ENCODE results near the gene CD300A. TPM values are rescaled to one million over a fixed set of nuclear protein-coding genes. Genes with fewer than 3 reads are reported as not detected.

Gene CD300A
- polyA plus RNA-seq, 1 donor (not counting 4 experiments of a cell fraction or from before 2014, with no cell fraction given), result 0.07 TPM

DNA sequence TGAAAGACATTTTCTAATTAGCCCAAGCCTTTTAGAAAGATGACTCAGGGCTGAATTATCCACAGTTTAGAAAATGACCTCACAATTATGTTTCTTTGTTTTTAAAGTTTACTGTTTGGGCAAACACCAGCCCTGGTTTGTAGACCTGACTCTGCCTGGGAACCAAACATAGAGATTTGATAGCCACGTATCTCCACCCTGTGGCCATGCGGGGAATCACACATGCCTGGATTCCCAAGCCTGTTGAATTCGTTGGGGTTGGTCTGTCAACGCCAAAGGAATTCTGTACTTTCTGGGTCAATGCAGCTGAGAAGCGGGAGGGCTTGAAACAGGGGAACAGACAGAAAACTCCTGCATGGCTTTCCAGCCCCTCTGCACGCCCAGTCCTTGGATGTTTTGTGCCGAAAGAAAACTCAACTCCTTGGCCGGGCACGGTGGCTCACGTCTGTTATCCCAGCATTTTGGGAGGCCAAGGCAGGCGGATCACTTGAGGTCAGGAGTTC, 26.9 kb downstream of the CD300A start:
- H3K36me3 ChIP-seq (ENCODE audit: control insufficient read depth in 2 of 2, extremely low read depth in 1 of 2, insufficient read depth in 2 of 2, low read length in 2 of 2), result no peaks in the 10 kb centered on the region
- H4K20me1 ChIP-seq (ENCODE audit: control insufficient read depth, extremely low read depth, insufficient read depth, low read length), result no peaks in the 10 kb centered on the region
- H3K9ac ChIP-seq (ENCODE audit: control insufficient read depth, extremely low read depth, insufficient read depth, low read length), result no peak overlapping the region
- H3K4me2 ChIP-seq (ENCODE audit: control insufficient read depth, extremely low read depth, insufficient read depth, low read depth, low read length), result no peak overlapping the region
- dilution Hi-C loops (cut with MboI; ENCODE audit: extremely low pct_ligation_motif_present, low sequenced_read_pairs), result no loop called here
- no peaks in the 10 kb centered on the region for H3K4me1 ChIP-seq (ENCODE audit: control insufficient read depth, extremely low read depth, insufficient read depth, low read length)
- FAIRE-seq (peak; percentile 87), DNase-seq (ENCODE audit: low read depth, low spot score) (no peak)
- H3K79me2 ChIP-seq (ENCODE audit: control insufficient read depth, insufficient read depth, low read length), result no peaks in the 10 kb centered on the region
- TF ChIP-seq EZH2 (IDR thresholded peaks at IDR 0.05; ENCODE audit: low read length), result no peak
- TF ChIP-seq, protein P1, sequence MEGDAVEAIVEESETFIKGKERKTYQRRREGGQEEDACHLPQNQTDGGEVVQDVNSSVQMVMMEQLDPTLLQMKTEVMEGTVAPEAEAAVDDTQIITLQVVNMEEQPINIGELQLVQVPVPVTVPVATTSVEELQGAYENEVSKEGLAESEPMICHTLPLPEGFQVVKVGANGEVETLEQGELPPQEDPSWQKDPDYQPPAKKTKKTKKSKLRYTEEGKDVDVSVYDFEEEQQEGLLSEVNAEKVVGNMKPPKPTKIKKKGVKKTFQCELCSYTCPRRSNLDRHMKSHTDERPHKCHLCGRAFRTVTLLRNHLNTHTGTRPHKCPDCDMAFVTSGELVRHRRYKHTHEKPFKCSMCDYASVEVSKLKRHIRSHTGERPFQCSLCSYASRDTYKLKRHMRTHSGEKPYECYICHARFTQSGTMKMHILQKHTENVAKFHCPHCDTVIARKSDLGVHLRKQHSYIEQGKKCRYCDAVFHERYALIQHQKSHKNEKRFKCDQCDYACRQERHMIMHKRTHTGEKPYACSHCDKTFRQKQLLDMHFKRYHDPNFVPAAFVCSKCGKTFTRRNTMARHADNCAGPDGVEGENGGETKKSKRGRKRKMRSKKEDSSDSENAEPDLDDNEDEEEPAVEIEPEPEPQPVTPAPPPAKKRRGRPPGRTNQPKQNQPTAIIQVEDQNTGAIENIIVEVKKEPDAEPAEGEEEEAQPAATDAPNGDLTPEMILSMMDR (optimal IDR thresholded peaks at IDR 0.05 in 1 of 3, IDR thresholded peaks at IDR 0.05 in 1 of 3, conservative IDR thresholded peaks at IDR 0.05 in 1 of 3; ENCODE audit: extremely low read depth in 1 of 3, insufficient read depth in 2 of 3, low read length in 3 of 3), result peak; percentile 85 to 97 (median 94)
- H3K27ac ChIP-seq (ENCODE audit: control insufficient read depth, insufficient read depth, low read length), result no peak overlapping the region
- H3K9me3 ChIP-seq (ENCODE audit: control insufficient read depth, low read depth, low read length), result no peaks in the 10 kb centered on the region
- no peaks in the 10 kb centered on the region for H3K27me3 ChIP-seq (ENCODE audit: control insufficient read depth, extremely low read depth, insufficient read depth, low read length)
- H3K9me1 ChIP-seq (ENCODE audit: control insufficient read depth, extremely low read depth, insufficient read depth, low read length), result no peaks in the 10 kb centered on the region
- H2AFZ ChIP-seq (ENCODE audit: control insufficient read depth, low read length), result no peak overlapping the region
- H3K4me3 ChIP-seq (ENCODE audit: control insufficient read depth in 2 of 3, extremely low read depth in 1 of 3, insufficient read depth in 2 of 3, low read depth in 1 of 3, low read length in 3 of 3), result no peak overlapping the region

- H3K9me3 ChIP-seq (ENCODE audit: control insufficient read depth, low read depth, low read length), result no peaks in the 10 kb centered on the region
These were observed 31.0 kb downstream of the CD300A start for GRCh38 chr17:74497471-74497870.

More at GRCh38 chr17:74497471-74497870, 31.0 kb downstream of the CD300A start:
- H2AFZ ChIP-seq (ENCODE audit: control insufficient read depth, low read length), result no peak overlapping the region
- H3K4me2 ChIP-seq (ENCODE audit: control insufficient read depth, extremely low read depth, insufficient read depth, low read depth, low read length), result no peak overlapping the region
- dilution Hi-C loops (cut with MboI; ENCODE audit: extremely low pct_ligation_motif_present, low sequenced_read_pairs), result no loop called here
- H3K4me1 ChIP-seq (ENCODE audit: control insufficient read depth, extremely low read depth, insufficient read depth, low read length), result no peaks in the 10 kb centered on the region
- H3K27me3 ChIP-seq (ENCODE audit: control insufficient read depth, extremely low read depth, insufficient read depth, low read length), result no peaks in the 10 kb centered on the region
- H3K9ac ChIP-seq (ENCODE audit: control insufficient read depth, extremely low read depth, insufficient read depth, low read length), result no peak overlapping the region
- H3K79me2 ChIP-seq (ENCODE audit: control insufficient read depth, insufficient read depth, low read length), result no peaks in the 10 kb centered on the region
- no peaks in the 10 kb centered on the region for H3K9me1 ChIP-seq (ENCODE audit: control insufficient read depth, extremely low read depth, insufficient read depth, low read length)
- TF ChIP-seq, protein P1 (optimal IDR thresholded peaks at IDR 0.05 in 1 of 3, IDR thresholded peaks at IDR 0.05 in 1 of 3, conservative IDR thresholded peaks at IDR 0.05 in 1 of 3; ENCODE audit: extremely low read depth in 1 of 3, insufficient read depth in 2 of 3, low read length in 3 of 3), result no peak
- no peak for TF ChIP-seq EZH2 (IDR thresholded peaks at IDR 0.05; ENCODE audit: low read length)
- H4K20me1 ChIP-seq (ENCODE audit: control insufficient read depth, extremely low read depth, insufficient read depth, low read length), result no peaks in the 10 kb centered on the region
- DNase-seq (ENCODE audit: low read depth, low spot score) (no peak), FAIRE-seq (no peak)
- H3K36me3 ChIP-seq (ENCODE audit: control insufficient read depth in 2 of 2, extremely low read depth in 1 of 2, insufficient read depth in 2 of 2, low read length in 2 of 2), result no peaks in the 10 kb centered on the region
- H3K27ac ChIP-seq (ENCODE audit: control insufficient read depth, insufficient read depth, low read length), result no peak overlapping the region
- no peak overlapping the region for H3K4me3 ChIP-seq (ENCODE audit: control insufficient read depth in 2 of 3, extremely low read depth in 1 of 3, insufficient read depth in 2 of 3, low read depth in 1 of 3, low read length in 3 of 3)
